Neural cell (in vitro differentiated cells): ENCODE measurements around the gene CSF2RB. TPM values are rescaled to one million over a fixed set of nuclear protein-coding genes. Genes with fewer than 3 reads are reported as not detected.

Experiments
- H2AFZ ChIP-seq: fragments of 200-600, 300-800 bp; sonication (generic), shearing (Covaris generic); 2 replicates; pipeline ENCODE4 v1.6.0; 2014; ENCODE audit warnings: low read depth, mild to moderate bottlenecking, antibody characterized with exemption, low read length, moderate library complexity
- H3F3A ChIP-seq: fragments of 200-600 bp; shearing (Covaris generic); 2 replicates; pipeline ENCODE4 v1.6.1; 2016; ENCODE audit warnings: mild to moderate bottlenecking, moderate library complexity, mixed read lengths, antibody characterized with exemption, low read length; ENCODE audit not compliant: insufficient read depth, poor library complexity, severe bottlenecking
- H3K27ac ChIP-seq: fragments of 200-600, 300-800 bp; sonication (generic), shearing (Covaris generic); 2 replicates; pipeline ENCODE4 v1.5.1; 2014; ENCODE audit warnings: mild to moderate bottlenecking, low read length, moderate library complexity
- H3K27me3 ChIP-seq: fragments of 300-800, 200-600 bp; sonication (generic), shearing (Covaris generic); 2 replicates; pipeline ENCODE4 v1.6.0; 2014; ENCODE audit warnings: mild to moderate bottlenecking, low read depth, low read length, moderate library complexity; ENCODE audit not compliant: insufficient read depth
- H3K36me3 ChIP-seq: fragments of 300-800, 200-600 bp; sonication (generic), shearing (Covaris generic); 2 replicates; pipeline ENCODE4 v1.5.1; 2014; ENCODE audit warnings: mild to moderate bottlenecking, antibody characterized with exemption, low read length, moderate library complexity; ENCODE audit not compliant: insufficient read depth
- H3K4me2 ChIP-seq: fragments of 300-800, 200-600 bp; sonication (generic), shearing (Covaris generic); 2 replicates; pipeline ENCODE4 v1.6.0; 2014; ENCODE audit warnings: mild to moderate bottlenecking, low read length
- H3K4me3 ChIP-seq: fragments of 300-800, 200-600 bp; sonication (generic), shearing (Covaris generic); 2 replicates; pipeline ENCODE4 v1.5.1; 2014; ENCODE audit warnings: mild to moderate bottlenecking, low read length, moderate library complexity
- H3K79me2 ChIP-seq: fragments of 200-600 bp; shearing (Covaris generic); replicated peaks from 2 replicates; pipeline ENCODE4 v1.6.0; 2014; ENCODE audit warnings: mild to moderate bottlenecking, low read length, moderate library complexity; ENCODE audit not compliant: insufficient read depth
- H3K9ac ChIP-seq: fragments of 300-800, 200-600 bp; sonication (generic), shearing (Covaris generic); 2 replicates; pipeline ENCODE4 v1.6.1; 2016; ENCODE audit warnings: mild to moderate bottlenecking, low read length, mixed read lengths
- H3K9me2 ChIP-seq: fragments of 200-600 bp; shearing (Covaris generic); 2 replicates; pipeline ENCODE4 v1.6.1; 2016; ENCODE audit warnings: mild to moderate bottlenecking, low read length, mixed read lengths; ENCODE audit not compliant: insufficient read depth
- H3K9me3 ChIP-seq: fragments of 200-600, 300-800 bp; sonication (generic), shearing (Covaris generic); 2 replicates; pipeline ENCODE4 v1.6.1; 2016; ENCODE audit warnings: mild to moderate bottlenecking, mixed run types, low read length, moderate library complexity, mixed read lengths
- H4K20me1 ChIP-seq: fragments of 200-600 bp; shearing (Covaris generic); 2 replicates; pipeline ENCODE4 v1.6.1; 2016; ENCODE audit warnings: mild to moderate bottlenecking, mixed run types; ENCODE audit not compliant: insufficient read depth
- CTCF ChIP-seq: fragments of 450-650 bp; IDR thresholded peaks from 2 replicates; pipeline ENCODE4 v1.5.1; 2014; ENCODE audit warnings: antibody characterized with exemption, mild to moderate bottlenecking, moderate library complexity; ENCODE audit not compliant: poor library complexity, severe bottlenecking
- EP300 ChIP-seq: fragments of 450-650 bp; conservative IDR thresholded peaks from 2 replicates; pipeline ENCODE4 v1.6.1; 2014; ENCODE audit warnings: antibody characterized with exemption, mild to moderate bottlenecking, moderate library complexity; ENCODE audit not compliant: poor library complexity, severe bottlenecking
- EZH2 ChIP-seq: fragments of 200-600, 300-800 bp; shearing (Covaris generic), sonication (generic); IDR thresholded peaks from 2 replicates; pipeline ENCODE4 v1.6.1; 2014; ENCODE audit warnings: antibody characterized with exemption, low read length, borderline replicate concordance, mild to moderate bottlenecking; ENCODE audit not compliant: insufficient read depth, poor library complexity, severe bottlenecking
- MXI1 ChIP-seq: fragments of 450-650 bp; conservative IDR thresholded peaks from 2 replicates; pipeline ENCODE4 v1.6.1; 2014; ENCODE audit warnings: antibody characterized with exemption, mild to moderate bottlenecking; ENCODE audit not compliant: poor library complexity, severe bottlenecking
- POLR2AphosphoS5 ChIP-seq: IDR thresholded peaks from 2 replicates; pipeline ENCODE4 v1.6.1; 2012
- RAD21 ChIP-seq: fragments of 450-650 bp; conservative IDR thresholded peaks from 2 replicates; pipeline ENCODE4 v1.6.1; 2014; ENCODE audit warnings: antibody characterized with exemption, mild to moderate bottlenecking, moderate library complexity
- SMC3 ChIP-seq: fragments of 450-650 bp; conservative IDR thresholded peaks from 2 replicates; pipeline ENCODE4 v1.6.1; 2014; ENCODE audit warnings: antibody characterized with exemption, mild to moderate bottlenecking, moderate library complexity; ENCODE audit not compliant: poor library complexity
- TAF1 ChIP-seq: IDR thresholded peaks from 2 replicates; pipeline ENCODE4 v1.6.1; 2012; ENCODE audit warnings: low read depth
- polyA plus RNA-seq: library from polyadenylated mRNA; depleted of rRNA; stranded (reverse); fragments of >200 nt; gene quantifications from 2 replicates; pipeline ENCODE4 v1.2.3, GENCODE V29; 2014
- TF ChIP-seq, protein P1 (sequence below): IDR thresholded peaks from 2 replicates; pipeline ENCODE4 v1.6.1; 2012; ENCODE audit warnings: borderline replicate concordance

The CSF2RB gene
- polyA plus RNA-seq, 1 donor from 2014 or later, result not detected

- Histone ChIP-seq H3K9me3 (no peaks in the 10 kb centered on the region), H3K36me3 (no peaks in the 10 kb centered on the region), H3K27me3 (no peaks in the 10 kb centered on the region), H2AFZ (no peak overlapping the region), H3K4me2 (no peak overlapping the region), H3K4me3 (no peak overlapping the region), H3F3A (no peaks in the 10 kb centered on the region), H3K9me2 (no peaks in the 10 kb centered on the region), H3K79me2 (no peaks in the 10 kb centered on the region), H3K9ac (no peak overlapping the region), H3K27ac (no peak overlapping the region), H4K20me1 (no peaks in the 10 kb centered on the region)
- TF ChIP-seq RAD21 (no peak), EP300 (no peak), POLR2AphosphoS5 (no peak), SMC3 (no peak), TAF1 (no peak), EZH2 (no peak), CTCF (no peak), MXI1 (no peak)
- TF ChIP-seq, protein P1, sequence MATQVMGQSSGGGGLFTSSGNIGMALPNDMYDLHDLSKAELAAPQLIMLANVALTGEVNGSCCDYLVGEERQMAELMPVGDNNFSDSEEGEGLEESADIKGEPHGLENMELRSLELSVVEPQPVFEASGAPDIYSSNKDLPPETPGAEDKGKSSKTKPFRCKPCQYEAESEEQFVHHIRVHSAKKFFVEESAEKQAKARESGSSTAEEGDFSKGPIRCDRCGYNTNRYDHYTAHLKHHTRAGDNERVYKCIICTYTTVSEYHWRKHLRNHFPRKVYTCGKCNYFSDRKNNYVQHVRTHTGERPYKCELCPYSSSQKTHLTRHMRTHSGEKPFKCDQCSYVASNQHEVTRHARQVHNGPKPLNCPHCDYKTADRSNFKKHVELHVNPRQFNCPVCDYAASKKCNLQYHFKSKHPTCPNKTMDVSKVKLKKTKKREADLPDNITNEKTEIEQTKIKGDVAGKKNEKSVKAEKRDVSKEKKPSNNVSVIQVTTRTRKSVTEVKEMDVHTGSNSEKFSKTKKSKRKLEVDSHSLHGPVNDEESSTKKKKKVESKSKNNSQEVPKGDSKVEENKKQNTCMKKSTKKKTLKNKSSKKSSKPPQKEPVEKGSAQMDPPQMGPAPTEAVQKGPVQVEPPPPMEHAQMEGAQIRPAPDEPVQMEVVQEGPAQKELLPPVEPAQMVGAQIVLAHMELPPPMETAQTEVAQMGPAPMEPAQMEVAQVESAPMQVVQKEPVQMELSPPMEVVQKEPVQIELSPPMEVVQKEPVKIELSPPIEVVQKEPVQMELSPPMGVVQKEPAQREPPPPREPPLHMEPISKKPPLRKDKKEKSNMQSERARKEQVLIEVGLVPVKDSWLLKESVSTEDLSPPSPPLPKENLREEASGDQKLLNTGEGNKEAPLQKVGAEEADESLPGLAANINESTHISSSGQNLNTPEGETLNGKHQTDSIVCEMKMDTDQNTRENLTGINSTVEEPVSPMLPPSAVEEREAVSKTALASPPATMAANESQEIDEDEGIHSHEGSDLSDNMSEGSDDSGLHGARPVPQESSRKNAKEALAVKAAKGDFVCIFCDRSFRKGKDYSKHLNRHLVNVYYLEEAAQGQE, result no peak
Measured at GRCh38 chr22:36872084-36872483, 41.3 kb upstream of the CSF2RB start.

DNA sequence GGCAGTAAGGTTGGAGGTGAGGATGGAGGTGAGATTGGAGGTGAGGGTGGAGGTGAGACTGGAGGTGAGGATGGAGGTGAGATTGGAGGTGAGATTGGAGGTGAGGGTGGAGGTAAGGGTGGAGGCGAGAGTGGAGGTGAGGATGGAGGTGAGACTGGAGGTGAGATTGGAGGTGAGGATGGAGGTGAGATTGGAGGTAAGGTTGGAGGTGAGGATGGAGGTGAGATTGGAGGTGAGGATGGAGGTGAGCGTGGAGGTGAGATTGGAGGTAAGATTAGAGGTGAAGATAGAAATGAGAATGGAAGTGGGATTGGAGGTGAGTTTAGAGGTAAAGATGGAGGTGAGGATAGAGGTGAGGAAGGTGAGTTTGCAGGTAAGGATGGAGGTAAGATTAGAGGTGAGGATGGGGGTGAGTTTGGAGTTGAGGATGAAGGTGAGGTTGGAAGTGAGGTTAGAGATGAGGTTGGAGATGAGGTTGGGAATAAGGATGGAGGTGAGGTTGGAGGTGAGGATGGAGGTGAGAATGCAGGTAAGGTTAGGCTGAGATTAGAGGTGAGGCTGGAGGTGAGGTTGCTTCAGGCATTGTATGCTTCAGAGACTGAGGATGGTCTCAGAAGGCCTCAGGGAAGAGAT is 40.4 kb upstream of the CSF2RB start:
- Histone ChIP-seq H2AFZ (no peak overlapping the region), H3K79me2 (no peaks in the 10 kb centered on the region), H3K27ac (no peak overlapping the region), H3K36me3 (no peaks in the 10 kb centered on the region), H3K9me3 (no peaks in the 10 kb centered on the region), H3K4me2 (no peak overlapping the region), H4K20me1 (no peaks in the 10 kb centered on the region), H3K4me3 (no peak overlapping the region), H3K9me2 (no peaks in the 10 kb centered on the region), H3F3A (no peaks in the 10 kb centered on the region), H3K9ac (no peak overlapping the region), H3K27me3 (no peaks in the 10 kb centered on the region)
- TF ChIP-seq POLR2AphosphoS5 (no peak), TAF1 (no peak), SMC3 (no peak), CTCF (no peak), MXI1 (no peak), EZH2 (no peak), EP300 (no peak), RAD21 (no peak)
- TF ChIP-seq, protein P1, result no peak
